HL-60 (cell line): ENCODE data around the gene DIS3L2.

ENCODE experiments used
- DNase-seq, 2 experiments: peaks; one replicate each; pipeline ENCODE4 v3.0.0-alpha.2; 2010 to 2020; ENCODE audit warnings: low read depth in 1 of 2, low spot score in 1 of 2
- H3K27ac ChIP-seq: fragments of 250-450 bp; sonication (Bioruptor Pico); replicated peaks from 2 replicates; pipeline ENCODE4 v1.5.1; 2020; ENCODE audit warnings: mild to moderate bottlenecking, moderate library complexity
- H3K27me3 ChIP-seq: fragments of 250-450 bp; sonication (Bioruptor Pico); 2 replicates; pipeline ENCODE4 v1.5.1; 2021; ENCODE audit warnings: mild to moderate bottlenecking, moderate library complexity; ENCODE audit not compliant: insufficient read depth, poor library complexity, severe bottlenecking
- H3K4me3 ChIP-seq: replicated peaks from 2 replicates; pipeline ENCODE4 v1.5.1; 2011; ENCODE audit warnings: mild to moderate bottlenecking, control low read depth, low read length; ENCODE audit not compliant: insufficient read depth
- CTCF ChIP-seq: IDR thresholded peaks from one replicate; pipeline ENCODE4 v1.5.1; 2011; ENCODE audit warnings: low read length, control low read depth, inconsistent platforms; ENCODE audit not compliant: insufficient read depth
- GABPA ChIP-seq: IDR thresholded peaks from 2 replicates; pipeline ENCODE4 v1.6.1; 2012; ENCODE audit warnings: low read depth
- POLR2AphosphoS5 ChIP-seq: IDR thresholded peaks from 2 replicates; pipeline ENCODE4 v1.6.1; 2012; ENCODE audit warnings: low read depth
- REST ChIP-seq: IDR thresholded peaks from 2 replicates; pipeline ENCODE4 v1.6.1; 2012; ENCODE audit warnings: low read depth; ENCODE audit not compliant: insufficient replicate concordance
- SPI1 ChIP-seq: IDR thresholded peaks from 2 replicates; pipeline ENCODE4 v1.6.1; 2012; ENCODE audit warnings: low read depth, mild to moderate bottlenecking, borderline replicate concordance

The DIS3L2 gene

GRCh38 chr2:232132181-232132580 lies 170.7 kb downstream of the DIS3L2 start:
- no peak for DNase-seq
- Histone ChIP-seq H3K4me3 (no peak overlapping the region), H3K27me3 (no peaks in the 10 kb centered on the region), H3K27ac (no peak overlapping the region)
- TF ChIP-seq CTCF = no peak
- TF ChIP-seq SPI1 = no peak
- TF ChIP-seq POLR2AphosphoS5 = no peak
- no peak for TF ChIP-seq GABPA
- no peak for TF ChIP-seq REST

GRCh38 chr2:232133078-232133477 lies 171.6 kb downstream of the DIS3L2 start:
- Histone ChIP-seq H3K27ac (no peak overlapping the region), H3K27me3 (no peaks in the 10 kb centered on the region), H3K4me3 (no peak overlapping the region)
- no peak for TF ChIP-seq SPI1
- no peak for TF ChIP-seq REST
- TF ChIP-seq CTCF = no peak
- no peak for TF ChIP-seq GABPA
- TF ChIP-seq POLR2AphosphoS5 = no peak
- no peak for DNase-seq

GRCh38 chr2:232134939-232135338 lies 173.4 kb downstream of the DIS3L2 start:
- TF ChIP-seq CTCF = no peak
- no peak for TF ChIP-seq POLR2AphosphoS5
- no peak for TF ChIP-seq SPI1
- TF ChIP-seq GABPA = no peak
- TF ChIP-seq REST = no peak
- Histone ChIP-seq H3K4me3 (no peak overlapping the region), H3K27me3 (no peaks in the 10 kb centered on the region), H3K27ac (no peak overlapping the region)
- DNase-seq = no peak
